GM12878 (cell line): ENCODE data around the gene UBTF. TPM values are rescaled to one million over a fixed set of nuclear protein-coding genes. Genes with fewer than 3 reads are reported as not detected.

Experiments
- CBX5 ChIP-seq: sonication (generic); IDR thresholded peaks from 2 replicates; pipeline ENCODE4 v1.6.1; 2016; ENCODE audit warnings: low read depth, moderate library complexity, mild to moderate bottlenecking, inconsistent platforms
- CHD4 ChIP-seq: fragments of 200-600 bp; sonication (generic); IDR thresholded peaks from 2 replicates; pipeline ENCODE4 v1.6.1; 2016; ENCODE audit warnings: mild to moderate bottlenecking
- ETV6 ChIP-seq, 2 experiments: fragments of 450-650 bp in 1 of 2; IDR thresholded peaks in 1 of 2; conservative IDR thresholded peaks in 1 of 2; 2 replicates each; pipeline ENCODE4 v1.6.1; 2014; ENCODE audit warnings: antibody characterized with exemption in 1 of 2, borderline replicate concordance in 1 of 2, low read depth in 1 of 2, mild to moderate bottlenecking in 1 of 2, moderate library complexity in 1 of 2
- FOS ChIP-seq: IDR thresholded peaks from 3 replicates; pipeline ENCODE4 v1.6.1; 2011; ENCODE audit warnings: borderline replicate concordance; ENCODE audit not compliant: insufficient read length; ENCODE audit errors: extremely low read depth
- HDAC2 ChIP-seq: fragments of 200-600 bp; sonication (generic); IDR thresholded peaks from 2 replicates; pipeline ENCODE4 v1.6.1; 2017
- IKZF2 ChIP-seq, 2 experiments: fragments of 450-650 bp; IDR thresholded peaks; 2 replicates each; pipeline ENCODE4 v1.6.1; 2017; ENCODE audit warnings: mild to moderate bottlenecking in 2 of 2, moderate library complexity in 2 of 2
- MYB ChIP-seq: fragments of 150-350 bp; IDR thresholded peaks from 2 replicates; pipeline ENCODE4 v1.6.1; 2014; ENCODE audit warnings: mild to moderate bottlenecking, low read depth, low read length, borderline replicate concordance
- SIN3A ChIP-seq: IDR thresholded peaks from 2 replicates; pipeline ENCODE4 v1.6.1; 2012; ENCODE audit warnings: low read depth, low read length, improper control_type of control experiment
- SMARCA5 ChIP-seq: fragments of 450-650 bp; IDR thresholded peaks from 2 replicates; pipeline ENCODE4 v1.6.1; 2017; ENCODE audit warnings: mild to moderate bottlenecking
- SRF ChIP-seq, 2 experiments: IDR thresholded peaks; 2 replicates each; pipeline ENCODE4 v1.6.1; 2011; ENCODE audit warnings: low read depth in 2 of 2, low read length in 2 of 2, mild to moderate bottlenecking in 1 of 2, moderate library complexity in 1 of 2
- ZBTB33 ChIP-seq: fragments of 450-650 bp; IDR thresholded peaks from 2 replicates; pipeline ENCODE4 v1.6.1; 2017; ENCODE audit warnings: mild to moderate bottlenecking
- ZNF207 ChIP-seq: fragments of 450-650 bp; IDR thresholded peaks from 2 replicates; pipeline ENCODE4 v1.6.1; 2014; ENCODE audit warnings: antibody characterized with exemption, mild to moderate bottlenecking, borderline replicate concordance
- ZNF274 ChIP-seq: IDR thresholded peaks from one replicate; pipeline ENCODE4 v1.8.0; 2011; ENCODE audit not compliant: insufficient read length, insufficient read depth
- ZNF592 ChIP-seq: fragments of 450-650 bp; IDR thresholded peaks from 2 replicates; pipeline ENCODE4 v1.6.1; 2017; ENCODE audit warnings: mild to moderate bottlenecking, moderate library complexity
- ZNF622 ChIP-seq: fragments of 450-650 bp; IDR thresholded peaks from 2 replicates; pipeline ENCODE4 v1.6.1; 2017; ENCODE audit warnings: mild to moderate bottlenecking, inconsistent platforms
- ZNF687 ChIP-seq: fragments of 450-650 bp; IDR thresholded peaks from 2 replicates; pipeline ENCODE4 v1.6.1; 2017; ENCODE audit warnings: mild to moderate bottlenecking, moderate library complexity
- polyA plus RNA-seq, 11 experiments: library from polyadenylated mRNA; depleted of rRNA in 4 of 11; unstranded in 6 of 11; stranded (reverse) in 5 of 11; fragments of >200 nt; fragmentation: Nextera tagmentation in 4 of 11; fragmentation: Illumina TruSeq in 1 of 11; extraction: Ambion mirVana in 4 of 11; extraction: Trizol in 1 of 11; gene quantifications; 1 replicate in 1 of 11; 2 replicates in 10 of 11; pipeline versions ENCODE4 v1.2.1 to v1.2.3, GENCODE V29; 2011 to 2016; ENCODE audit warnings: inconsistent platforms in 2 of 11, missing spikeins in 2 of 11, low read depth in 1 of 11
- total RNA-seq, 4 experiments: library from RNA; depleted of rRNA in 3 of 4; stranded (reverse); fragments of >200 nt in 3 of 4; fragmentation: Illumina TruSeq in 1 of 4; extraction: Trizol in 1 of 4; gene quantifications; 2 replicates each; pipeline versions ENCODE4 v1.2.1 to v1.2.3, GENCODE V29; 2013 to 2021
- TF ChIP-seq, protein P1 (sequence below): IDR thresholded peaks from 2 replicates; pipeline ENCODE4 v1.6.1; 2011; ENCODE audit warnings: mild to moderate bottlenecking, low read depth, low read length, moderate library complexity; ENCODE audit not compliant: insufficient replicate concordance
- TF ChIP-seq, protein P2 (sequence below): fragments of 450-650 bp; IDR thresholded peaks from 2 replicates; pipeline ENCODE4 v1.6.1; 2014; ENCODE audit warnings: mild to moderate bottlenecking

UBTF gene
- total and polyA plus RNA-seq, 10 of the 15 experiments (the other 5 are each of a cell fraction or from before 2014, with no cell fraction given) = 2.2 to 124 (median 79.6) TPM

GRCh38 chr17:44219108-44219615, 313 bp downstream of the UBTF start (continued):
- TF ChIP-seq ZBTB33 (no peak), MYB (no peak), ZNF687 (peak; percentile 50; the same call in 1 of the 2 replicates), FOS (no peak), ZNF274 (no peak), HDAC2 (no peak), SRF (IDR thresholded peaks at IDR 0.05; ENCODE audit: low read depth in 2 of 2, low read length in 2 of 2) (no peak), CBX5 (no peak), SIN3A (0 out of 2 replicates have a peak, but pooled peaks have one; percentile 43), ZNF622 (no peak), ETV6 (conservative IDR thresholded peaks at IDR 0.05 in 1 of 2, IDR thresholded peaks at IDR 0.05 in 1 of 2; ENCODE audit: borderline replicate concordance in 1 of 2, low read depth in 1 of 2) (no peak), CHD4 (no peak), IKZF2 (IDR thresholded peaks at IDR 0.05) (no peak), ZNF592 (peak; percentile 37; the same call in 1 of the 2 replicates), ZNF207 (peak; percentile 78), SMARCA5 (peak; percentile 90)
- TF ChIP-seq, protein P1, sequence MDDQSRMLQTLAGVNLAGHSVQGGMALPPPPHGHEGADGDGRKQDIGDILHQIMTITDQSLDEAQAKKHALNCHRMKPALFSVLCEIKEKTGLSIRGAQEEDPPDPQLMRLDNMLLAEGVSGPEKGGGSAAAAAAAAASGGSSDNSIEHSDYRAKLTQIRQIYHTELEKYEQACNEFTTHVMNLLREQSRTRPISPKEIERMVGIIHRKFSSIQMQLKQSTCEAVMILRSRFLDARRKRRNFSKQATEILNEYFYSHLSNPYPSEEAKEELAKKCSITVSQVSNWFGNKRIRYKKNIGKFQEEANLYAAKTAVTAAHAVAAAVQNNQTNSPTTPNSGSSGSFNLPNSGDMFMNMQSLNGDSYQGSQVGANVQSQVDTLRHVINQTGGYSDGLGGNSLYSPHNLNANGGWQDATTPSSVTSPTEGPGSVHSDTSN = no peak
- TF ChIP-seq, protein P2, sequence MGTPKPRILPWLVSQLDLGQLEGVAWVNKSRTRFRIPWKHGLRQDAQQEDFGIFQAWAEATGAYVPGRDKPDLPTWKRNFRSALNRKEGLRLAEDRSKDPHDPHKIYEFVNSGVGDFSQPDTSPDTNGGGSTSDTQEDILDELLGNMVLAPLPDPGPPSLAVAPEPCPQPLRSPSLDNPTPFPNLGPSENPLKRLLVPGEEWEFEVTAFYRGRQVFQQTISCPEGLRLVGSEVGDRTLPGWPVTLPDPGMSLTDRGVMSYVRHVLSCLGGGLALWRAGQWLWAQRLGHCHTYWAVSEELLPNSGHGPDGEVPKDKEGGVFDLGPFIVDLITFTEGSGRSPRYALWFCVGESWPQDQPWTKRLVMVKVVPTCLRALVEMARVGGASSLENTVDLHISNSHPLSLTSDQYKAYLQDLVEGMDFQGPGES = no peak
